Loucy (cell line): Measurements from ENCODE around the gene AKAP13.

Source experiments
- H2AFZ ChIP-seq: fragments of 200-600 bp; sonication (generic); 2 replicates; pipeline ENCODE4 v1.6.0; 2016; ENCODE audit warnings: antibody characterized with exemption, mild to moderate bottlenecking, low read length, moderate library complexity
- H3F3A ChIP-seq: fragments of 200-600 bp; 2 replicates; pipeline ENCODE4 v1.6.0; 2016; ENCODE audit warnings: antibody characterized with exemption, low read depth, mild to moderate bottlenecking
- H3K27me3 ChIP-seq: fragments of 200-600 bp; sonication (generic); 2 replicates; pipeline ENCODE4 v1.6.1; 2014; ENCODE audit warnings: low read length, mild to moderate bottlenecking; ENCODE audit not compliant: insufficient read depth, poor library complexity, severe bottlenecking
- H3K36me3 ChIP-seq: fragments of 200-600 bp; sonication (generic); 2 replicates; pipeline ENCODE4 v1.6.1; 2016; ENCODE audit warnings: low read length; ENCODE audit not compliant: insufficient read depth
- H3K4me1 ChIP-seq: fragments of 200-600 bp; sonication (generic); 2 replicates; pipeline ENCODE4 v1.5.1; 2014; ENCODE audit warnings: low read length, mild to moderate bottlenecking; ENCODE audit not compliant: insufficient read depth, poor library complexity, severe bottlenecking
- H3K4me2 ChIP-seq: fragments of 200-600 bp; sonication (generic); 2 replicates; pipeline ENCODE4 v1.6.0; 2014; ENCODE audit warnings: antibody characterized with exemption, low read length, low read depth, mild to moderate bottlenecking; ENCODE audit not compliant: poor library complexity, severe bottlenecking
- H3K4me3 ChIP-seq: fragments of 200-600 bp; sonication (generic); 2 replicates; pipeline ENCODE4 v1.5.1; 2014; ENCODE audit warnings: low read length, mild to moderate bottlenecking, mixed read lengths; ENCODE audit not compliant: poor library complexity, severe bottlenecking
- H3K79me2 ChIP-seq: fragments of 200-600 bp; sonication (generic); 2 replicates; pipeline ENCODE4 v1.6.1; 2014; ENCODE audit warnings: low read length; ENCODE audit not compliant: insufficient read depth
- H3K9ac ChIP-seq: fragments of 200-600 bp; sonication (generic); 2 replicates; pipeline ENCODE4 v1.6.0; 2014; ENCODE audit warnings: mild to moderate bottlenecking, low read depth, low read length, moderate library complexity; ENCODE audit not compliant: poor library complexity, severe bottlenecking
- H3K9me2 ChIP-seq: fragments of 200-600 bp; sonication (generic); replicated peaks from 2 replicates; pipeline ENCODE4 v1.6.1; 2016; ENCODE audit warnings: low read depth, low read length, mixed read lengths
- H3K9me3 ChIP-seq: fragments of 200-600 bp; sonication (generic); 2 replicates; pipeline ENCODE4 v1.6.1; 2014; ENCODE audit warnings: mild to moderate bottlenecking, antibody characterized with exemption, low read length, low read depth; ENCODE audit not compliant: insufficient read depth
- H4K20me1 ChIP-seq: fragments of 200-600 bp; sonication (generic); 2 replicates; pipeline ENCODE4 v1.6.0; 2014; ENCODE audit warnings: antibody characterized with exemption, low read length, mild to moderate bottlenecking; ENCODE audit not compliant: insufficient read depth, poor library complexity, severe bottlenecking
- EZH2phosphoT487 ChIP-seq: fragments of 200-600 bp; IDR thresholded peaks from 2 replicates; pipeline ENCODE4 v1.6.1; 2018; ENCODE audit warnings: antibody characterized with exemption, mild to moderate bottlenecking, moderate library complexity, borderline replicate concordance
- TF ChIP-seq, protein P1 (sequence below): fragments of 200-600 bp; sonication (generic); conservative IDR thresholded peaks from 2 replicates; pipeline ENCODE4 v1.5.1; 2014; ENCODE audit warnings: mild to moderate bottlenecking, antibody characterized with exemption, low read length

Gene AKAP13

DNA sequence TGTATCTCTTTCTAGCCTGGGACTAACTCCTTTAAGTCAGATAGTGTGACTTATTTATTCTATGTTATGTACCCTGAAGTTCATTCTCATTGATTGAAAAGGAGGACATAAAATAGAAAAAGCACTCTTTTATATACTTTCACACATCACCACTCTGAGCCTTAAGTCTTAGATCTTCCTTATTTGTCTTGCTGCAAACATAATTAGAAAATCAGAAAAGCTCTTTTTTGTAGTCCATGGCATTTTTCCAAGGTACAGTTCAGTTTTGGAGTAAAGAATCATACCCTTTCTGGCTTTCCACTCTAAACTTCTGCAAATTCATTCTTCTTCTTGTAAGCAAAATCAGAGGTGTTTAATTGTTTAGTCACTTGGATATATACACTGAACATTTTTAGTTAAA is 75.5 kb downstream of the AKAP13 start:
- H3K4me2 ChIP-seq, result no peak overlapping the region
- no peak for TF ChIP-seq EZH2phosphoT487
- TF ChIP-seq, protein P1, sequence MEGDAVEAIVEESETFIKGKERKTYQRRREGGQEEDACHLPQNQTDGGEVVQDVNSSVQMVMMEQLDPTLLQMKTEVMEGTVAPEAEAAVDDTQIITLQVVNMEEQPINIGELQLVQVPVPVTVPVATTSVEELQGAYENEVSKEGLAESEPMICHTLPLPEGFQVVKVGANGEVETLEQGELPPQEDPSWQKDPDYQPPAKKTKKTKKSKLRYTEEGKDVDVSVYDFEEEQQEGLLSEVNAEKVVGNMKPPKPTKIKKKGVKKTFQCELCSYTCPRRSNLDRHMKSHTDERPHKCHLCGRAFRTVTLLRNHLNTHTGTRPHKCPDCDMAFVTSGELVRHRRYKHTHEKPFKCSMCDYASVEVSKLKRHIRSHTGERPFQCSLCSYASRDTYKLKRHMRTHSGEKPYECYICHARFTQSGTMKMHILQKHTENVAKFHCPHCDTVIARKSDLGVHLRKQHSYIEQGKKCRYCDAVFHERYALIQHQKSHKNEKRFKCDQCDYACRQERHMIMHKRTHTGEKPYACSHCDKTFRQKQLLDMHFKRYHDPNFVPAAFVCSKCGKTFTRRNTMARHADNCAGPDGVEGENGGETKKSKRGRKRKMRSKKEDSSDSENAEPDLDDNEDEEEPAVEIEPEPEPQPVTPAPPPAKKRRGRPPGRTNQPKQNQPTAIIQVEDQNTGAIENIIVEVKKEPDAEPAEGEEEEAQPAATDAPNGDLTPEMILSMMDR, result no peak
- no peaks in the 10 kb centered on the region for H3K9me2 ChIP-seq
- no peaks in the 10 kb centered on the region for H3K27me3 ChIP-seq
- no peaks in the 10 kb centered on the region for H3K36me3 ChIP-seq
- H3K9me3 ChIP-seq, result peaks cover 8% of the 10 kb centered on the region; the same call in 1 of the 2 replicates
- no peak overlapping the region for H2AFZ ChIP-seq
- H3K4me3 ChIP-seq, result no peak overlapping the region
- peaks cover 9% of the 10 kb centered on the region; the same call in 1 of the 2 replicates for H3K79me2 ChIP-seq
- no peaks in the 10 kb centered on the region for H4K20me1 ChIP-seq
- H3F3A ChIP-seq, result no peaks in the 10 kb centered on the region
- no peak overlapping the region for H3K9ac ChIP-seq
- no peaks in the 10 kb centered on the region for H3K4me1 ChIP-seq

DNA sequence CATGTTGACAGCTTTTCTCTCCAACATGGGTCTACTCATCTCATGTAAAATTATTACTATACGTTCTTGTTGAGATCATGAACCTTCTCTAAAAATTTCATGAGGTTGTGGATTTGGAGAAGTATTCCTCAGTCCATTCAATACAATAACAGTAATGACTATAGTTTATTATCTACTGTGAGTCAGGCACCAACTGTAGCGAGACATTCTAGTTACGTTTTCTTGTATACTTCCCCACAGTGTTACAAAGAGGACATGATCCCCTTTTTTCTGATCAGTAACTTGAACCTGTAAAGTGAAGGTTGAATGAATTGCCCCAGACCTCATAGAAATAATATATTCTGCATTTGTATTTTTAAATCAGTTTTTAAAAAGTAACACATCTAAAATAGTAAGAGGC is 76.4 kb downstream of the AKAP13 start:
- no peak for TF ChIP-seq EZH2phosphoT487
- TF ChIP-seq, protein P1, result no peak
- Histone ChIP-seq H3F3A (no peaks in the 10 kb centered on the region), H2AFZ (no peak overlapping the region), H3K4me2 (no peak overlapping the region), H3K4me3 (no peak overlapping the region), H3K27me3 (no peaks in the 10 kb centered on the region), H3K36me3 (no peaks in the 10 kb centered on the region), H3K79me2 (peaks cover 9% of the 10 kb centered on the region; the same call in 1 of the 2 replicates), H3K4me1 (no peaks in the 10 kb centered on the region), H3K9me2 (no peaks in the 10 kb centered on the region), H3K9ac (no peak overlapping the region), H4K20me1 (no peaks in the 10 kb centered on the region), H3K9me3 (peaks cover under 1% of the 10 kb centered on the region; the same call in 1 of the 2 replicates)

DNA sequence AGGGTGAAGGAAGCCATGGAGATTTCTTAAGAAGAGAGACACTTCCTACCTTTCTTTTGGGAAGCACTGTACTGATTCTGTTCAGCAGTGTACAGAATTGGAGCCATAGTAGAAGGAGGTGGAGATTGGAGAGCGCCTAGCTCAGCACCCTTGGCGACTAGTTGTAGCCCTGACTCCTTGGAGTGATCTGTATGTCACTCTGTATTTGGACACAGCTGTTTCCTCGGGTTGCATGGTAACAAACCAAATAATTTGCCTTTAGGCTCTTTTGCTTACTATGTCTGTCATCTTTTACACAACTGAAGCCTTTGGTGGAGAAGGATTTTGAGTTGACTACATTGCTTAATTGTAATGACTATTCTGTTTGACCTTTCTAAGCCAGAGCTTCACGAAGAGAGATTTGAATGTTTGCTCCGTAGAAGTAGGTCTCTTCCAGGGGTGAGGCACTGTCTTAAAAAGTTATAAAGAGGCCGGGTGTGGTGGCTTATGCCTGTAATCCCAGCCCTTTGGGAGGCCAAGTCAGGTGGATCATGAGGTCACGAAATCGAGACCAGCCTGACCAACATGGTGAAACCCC is 77.1 kb downstream of the AKAP13 start:
- Histone ChIP-seq H3K79me2 (peaks cover 9% of the 10 kb centered on the region; the same call in 1 of the 2 replicates), H3K36me3 (no peaks in the 10 kb centered on the region), H3K4me3 (no peak overlapping the region), H3K27me3 (no peaks in the 10 kb centered on the region), H3K9me2 (no peaks in the 10 kb centered on the region), H3K9ac (no peak overlapping the region), H4K20me1 (no peaks in the 10 kb centered on the region), H3F3A (no peaks in the 10 kb centered on the region), H3K4me2 (no peak overlapping the region), H3K4me1 (no peaks in the 10 kb centered on the region), H2AFZ (no peak overlapping the region), H3K9me3 (no peaks in the 10 kb centered on the region; the same call in 1 of the 2 replicates)
- TF ChIP-seq, protein P1, result no peak
- TF ChIP-seq EZH2phosphoT487, result no peak
